Lower lobe of right lung (tissue), 2 donors: Measurements from ENCODE around the gene HEATR1. TPM values are rescaled to one million over a fixed set of nuclear protein-coding genes. Genes with fewer than 3 reads are reported as not detected.

Experiments used
- ATAC-seq, 2 donors: fragments of 200-7000 bp; cut with Tn5 transposase; one replicate each; pipeline ENCODE4 v1.9.1; 2020 to 2022; ENCODE audit warnings: mild to moderate bottlenecking in 2 of 2, moderate library complexity in 2 of 2
- DNase-seq: peaks from one replicate; pipeline ENCODE4 v3.0.0-alpha.2; 2020
- H3K27ac ChIP-seq: fragments of 200-600 bp; one replicate; pipeline ENCODE4 v1.8.0; 2022
- H3K27me3 ChIP-seq: fragments of 200-600 bp; one replicate; pipeline ENCODE4 v1.8.0; 2022; ENCODE audit warnings: low read depth
- H3K36me3 ChIP-seq: fragments of 200-600 bp; one replicate; pipeline ENCODE4 v1.8.0; 2022; ENCODE audit warnings: mild to moderate bottlenecking
- H3K4me1 ChIP-seq: fragments of 200-600 bp; one replicate; pipeline ENCODE4 v1.8.0; 2022
- H3K4me3 ChIP-seq: fragments of 200-600 bp; one replicate; pipeline ENCODE4 v1.8.0; 2022; ENCODE audit warnings: mild to moderate bottlenecking
- H3K9me3 ChIP-seq: fragments of 200-600 bp; one replicate; pipeline ENCODE4 v1.8.0; 2022
- CTCF ChIP-seq: fragments of 200-600 bp; IDR thresholded peaks from one replicate; pipeline ENCODE4 v1.8.0; 2022; ENCODE audit warnings: antibody characterized with exemption, mild to moderate bottlenecking
- intact Hi-C: fragments of 100-400 bp; cut with DNase I; formaldehyde crosslinking; loops from one replicate; pipeline ENCODE4 v1.11.0; 2022
- total RNA-seq: library from RNA; stranded (reverse); fragmentation: NEBNext Ultra II Directional; extraction: Animal tissue kit (Norgen Biotek cat#: 25700); gene quantifications from one replicate; pipeline ENCODE4 v1.2.1, GENCODE V29; 2021
- donor health status: DM: no; HTN: yes; CAD: no; lungs with severe emphysema.

The HEATR1 gene
- total RNA-seq, 1 donor from 2014 or later = 24.4 TPM

DNA sequence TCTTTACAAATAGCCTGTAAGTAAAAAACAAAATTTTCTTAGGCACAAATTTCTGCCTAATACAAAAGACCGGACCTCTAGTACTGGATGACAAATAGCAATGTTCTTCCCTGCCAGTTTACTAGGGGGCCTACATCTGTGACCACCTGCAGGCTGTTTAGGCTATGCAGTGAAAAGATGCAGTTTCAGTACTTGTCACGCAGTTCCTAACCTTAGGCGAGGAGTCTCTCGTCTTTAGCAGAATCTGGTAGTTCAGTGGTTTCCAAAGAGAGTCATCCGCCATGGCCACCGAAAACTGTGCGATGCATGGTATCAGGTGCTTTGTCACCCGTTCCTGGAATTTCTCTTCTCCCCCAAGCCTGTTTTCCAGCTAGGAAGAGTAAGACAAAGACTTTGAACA lies 50.9 kb downstream of the HEATR1 start:
- no peak overlapping the region for H3K4me3 ChIP-seq
- intact Hi-C loops = no loop called here
- no peaks in the 10 kb centered on the region for H3K4me1 ChIP-seq
- peaks cover 100% of the 10 kb centered on the region for H3K36me3 ChIP-seq
- TF ChIP-seq CTCF = no peak
- no peak overlapping the region for H3K27ac ChIP-seq
- H3K9me3 ChIP-seq = no peaks in the 10 kb centered on the region
- no peaks in the 10 kb centered on the region for H3K27me3 ChIP-seq
- DNase-seq = no peak
- no peak for ATAC-seq

GRCh38 chr1:236552901-236553300 lies 51.4 kb downstream of the HEATR1 start:
- DNase-seq (no peak), ATAC-seq (no peak)
- Histone ChIP-seq H3K9me3 (no peaks in the 10 kb centered on the region), H3K36me3 (peaks cover 100% of the 10 kb centered on the region), H3K4me3 (no peak overlapping the region), H3K4me1 (no peaks in the 10 kb centered on the region), H3K27ac (no peak overlapping the region), H3K27me3 (no peaks in the 10 kb centered on the region)
- intact Hi-C loops = no loop called here
- TF ChIP-seq CTCF = no peak

GRCh38 chr1:236552096-236552495 lies 52.2 kb downstream of the HEATR1 start:
- no peak overlapping the region for H3K4me3 ChIP-seq
- no peaks in the 10 kb centered on the region for H3K9me3 ChIP-seq
- no peak for TF ChIP-seq CTCF
- no peaks in the 10 kb centered on the region for H3K27me3 ChIP-seq
- ATAC-seq (no peak), DNase-seq (no peak)
- H3K27ac ChIP-seq = no peak overlapping the region
- no peaks in the 10 kb centered on the region for H3K4me1 ChIP-seq
- intact Hi-C loops = no loop called here
- peaks cover 100% of the 10 kb centered on the region for H3K36me3 ChIP-seq

- no peak for ATAC-seq
- intact Hi-C loops = no loop called here
- Histone ChIP-seq H3K4me3 (no peak overlapping the region), H3K9me3 (no peaks in the 10 kb centered on the region), H3K36me3 (peaks cover 100% of the 10 kb centered on the region), H3K27me3 (no peaks in the 10 kb centered on the region), H3K27ac (no peak overlapping the region), H3K4me1 (no peaks in the 10 kb centered on the region)
- no peak for TF ChIP-seq CTCF
- no peak for DNase-seq
These were observed 53.1 kb downstream of the HEATR1 start for GRCh38 chr1:236550961-236551851.

DNA sequence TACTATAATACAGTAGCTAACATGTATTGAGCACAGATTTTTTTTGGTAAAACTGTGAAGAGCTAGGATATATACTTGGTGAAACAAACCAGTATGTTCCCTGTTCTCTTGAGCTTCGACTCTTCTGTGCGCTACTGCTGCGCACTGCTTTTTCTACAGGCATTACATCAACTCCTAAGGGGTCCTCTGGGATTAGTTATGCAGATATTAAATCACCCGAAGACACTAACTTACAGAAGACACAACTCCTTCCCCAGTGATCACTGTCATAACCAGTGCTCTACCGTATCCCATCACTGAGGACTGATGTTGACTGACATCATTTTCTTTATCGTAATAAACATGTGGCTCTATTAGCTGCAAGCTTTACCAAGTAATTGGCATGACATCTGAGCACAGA lies 55.9 kb downstream of the HEATR1 start:
- no peaks in the 10 kb centered on the region for H3K9me3 ChIP-seq
- no peak for DNase-seq
- H3K27ac ChIP-seq = no peak overlapping the region
- no peaks in the 10 kb centered on the region for H3K4me1 ChIP-seq
- H3K4me3 ChIP-seq = no peak overlapping the region
- no peak for TF ChIP-seq CTCF
- H3K27me3 ChIP-seq = no peaks in the 10 kb centered on the region
- H3K36me3 ChIP-seq = peaks cover 100% of the 10 kb centered on the region
- no peak for ATAC-seq
- intact Hi-C loops = no loop called here
